Common myeloid progenitor, CD34-positive (primary cell): ENCODE data around the gene INSYN2B.

ENCODE experiments used
- CTCF ChIA-PET: fragments of 350-600 bp; sonication (Branson Sonifier 250); formaldehyde crosslinking; loops from one replicate; lab custom pipeline; 2021; ENCODE audit warnings: antibody characterized with exemption; lab: Charles Lee
- POLR2A ChIA-PET: fragments of 350-600 bp; sonication (Branson Sonifier 250); formaldehyde crosslinking; loops from one replicate; lab custom pipeline; 2021; ENCODE audit warnings: antibody characterized with exemption; lab: Charles Lee
- DNase-seq, 3 donors: peaks; one replicate each; pipeline versions ENCODE4 v3.0.0 to v3.0.0-alpha.2; 2013
- H3K27ac ChIP-seq, 2 experiments: 1 replicate in 1 of 2; 2 replicates in 1 of 2; pipeline ENCODE4 v1.7.0; 2013; ENCODE audit warnings: inconsistent platforms in 2 of 2, low read length in 2 of 2, mild to moderate bottlenecking in 2 of 2, low read depth in 1 of 2, moderate library complexity in 1 of 2; ENCODE audit not compliant: severe bottlenecking in 2 of 2, insufficient read depth in 1 of 2, poor library complexity in 1 of 2
- H3K27me3 ChIP-seq, 5 experiments: replicated peaks in 2 of 5; 1 replicate in 3 of 5; 2 replicates in 2 of 5; pipeline versions ENCODE4 v1.6.1 to v1.7.0; 2013; ENCODE audit warnings: low read length in 4 of 5, mild to moderate bottlenecking in 2 of 5, moderate library complexity in 2 of 5, inconsistent platforms in 1 of 5; ENCODE audit not compliant: insufficient read depth in 5 of 5, control insufficient read depth in 4 of 5
- H3K36me3 ChIP-seq, 4 experiments: 1 replicate in 2 of 4; 2 replicates in 2 of 4; pipeline versions ENCODE4 v1.6.1 to v1.7.0; 2013; ENCODE audit warnings: low read length in 3 of 4, control low read depth in 1 of 4, mild to moderate bottlenecking in 1 of 4; ENCODE audit not compliant: control insufficient read depth in 4 of 4, insufficient read depth in 4 of 4
- H3K4me1 ChIP-seq, 4 experiments: 1 replicate in 3 of 4; 2 replicates in 1 of 4; pipeline versions ENCODE4 v1.6.1 to v1.7.1; 2013; ENCODE audit warnings: low read length in 3 of 4, mild to moderate bottlenecking in 3 of 4, control low read depth in 1 of 4, inconsistent platforms in 1 of 4, moderate library complexity in 1 of 4; ENCODE audit not compliant: control insufficient read depth in 4 of 4, insufficient read depth in 4 of 4; ENCODE audit errors: control extremely low read depth in 1 of 4
- H3K4me3 ChIP-seq, 7 experiments: 1 replicate in 4 of 7; 2 replicates in 3 of 7; pipeline versions ENCODE4 v1.5.1 to v1.7.0; 2013; ENCODE audit warnings: mild to moderate bottlenecking in 7 of 7, low read length in 6 of 7, moderate library complexity in 6 of 7, inconsistent platforms in 2 of 7, low read depth in 2 of 7, control low read depth in 1 of 7; ENCODE audit not compliant: insufficient read depth in 4 of 7, control insufficient read depth in 1 of 7; ENCODE audit errors: extremely low read depth in 1 of 7
- H3K9me3 ChIP-seq, 5 experiments: 1 replicate in 4 of 5; 2 replicates in 1 of 5; pipeline versions ENCODE4 v1.6.1 to v1.7.1; 2013; ENCODE audit warnings: low read length in 4 of 5, mild to moderate bottlenecking in 2 of 5, inconsistent platforms in 1 of 5, low read depth in 1 of 5, moderate library complexity in 1 of 5; ENCODE audit not compliant: control insufficient read depth in 4 of 5, insufficient read depth in 2 of 5; ENCODE audit errors: control extremely low read depth in 1 of 5
- WGBS: methylation state at CpG from one replicate; pipeline ENCODE4 v1.1.5; 2013; ENCODE audit not compliant: insufficient coverage; 5-methylcytosine and 5-hydroxymethylcytosine counted together

The INSYN2B gene

GRCh38 chr5:169978714-169979113, 1.6 kb downstream of the INSYN2B start:
- H3K27me3 ChIP-seq = no peaks in the 10 kb centered on the region
- peaks cover 0 to 3% (median 0%) of the 10 kb centered on the region in 4 experiments for H3K4me1 ChIP-seq
- H3K4me3 ChIP-seq = no peak overlapping the region
- WGBS = 89% methylated on average over 7 of the region's 7 CpGs
- ChIA-PET CTCF (no interaction called here), POLR2A (no interaction called here)
- H3K27ac ChIP-seq = no peak overlapping the region
- H3K9me3 ChIP-seq = no peaks in the 10 kb centered on the region
- H3K36me3 ChIP-seq = peaks cover 6 to 23% (median 7%) of the 10 kb centered on the region in 4 experiments
- DNase-seq = no peak

GRCh38 chr5:169974121-169974770, 6.0 kb downstream of the INSYN2B start:
- Histone ChIP-seq H3K9me3 (no peaks in the 10 kb centered on the region), H3K27ac (no peak overlapping the region), H3K27me3 (no peaks in the 10 kb centered on the region), H3K4me3 (no peak overlapping the region), H3K36me3 (peaks cover 0 to 24% (median 5%) of the 10 kb centered on the region in 4 experiments), H3K4me1 (no peaks in the 10 kb centered on the region)
- 100% methylated on average over 2 of the region's 6 CpGs for WGBS
- POLR2A ChIA-PET = no interaction called here
- CTCF ChIA-PET = interaction anchor here (1.1 kb wide), 1 partner anchor 14 kb away, joined by 4 read pairs; no protein-coding TSS in a partner anchor
- no peak for DNase-seq

DNA sequence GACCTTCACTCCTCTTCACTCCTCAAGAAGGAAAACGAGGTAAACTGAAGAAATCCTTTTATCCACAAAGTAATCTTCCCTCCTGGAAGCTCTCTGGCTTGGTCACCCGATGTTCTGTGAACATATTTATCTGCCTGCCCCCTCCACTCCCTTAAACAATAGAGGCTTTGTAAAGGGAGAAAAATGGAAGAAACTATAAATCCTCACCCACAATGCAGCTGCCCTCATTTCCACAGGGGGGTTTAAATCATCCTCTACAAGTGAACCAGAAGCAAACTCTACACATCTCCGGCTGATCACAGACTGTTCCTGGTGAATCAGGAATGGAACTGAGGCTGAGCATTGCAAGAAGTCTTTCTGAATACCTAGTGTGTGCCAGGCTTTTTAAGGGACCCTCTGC, 7.2 kb downstream of the INSYN2B start:
- Histone ChIP-seq H3K9me3 (no peaks in the 10 kb centered on the region), H3K27ac (no peak overlapping the region), H3K36me3 (peaks cover 0 to 26% (median 5%) of the 10 kb centered on the region in 4 experiments), H3K27me3 (no peaks in the 10 kb centered on the region), H3K4me1 (no peaks in the 10 kb centered on the region), H3K4me3 (no peak overlapping the region)
- no peak for DNase-seq
- ChIA-PET POLR2A (no interaction called here), CTCF (interaction anchor here (1.6 kb wide), 1 partner anchor 15 kb away, joined by 4 read pairs; no protein-coding TSS in a partner anchor)
- WGBS = no CpG with 5 or more reads among the region's 3 CpGs

GRCh38 chr5:169971780-169972179, 8.5 kb downstream of the INSYN2B start:
- H3K4me1 ChIP-seq = no peaks in the 10 kb centered on the region
- H3K27me3 ChIP-seq = no peaks in the 10 kb centered on the region
- CTCF ChIA-PET = interaction anchor here (2.5 kb wide), 1 partner anchor 9 kb away, joined by 17 read pairs; the partner anchor contains the start of gene INSYN2B
- no peaks in the 10 kb centered on the region for H3K9me3 ChIP-seq
- POLR2A ChIA-PET = interaction anchor here (0.6 to 0.7 kb wide), 2 partner anchors 13 to 117 kb away, joined by 3 to 7 read pairs; no protein-coding TSS in a partner anchor
- H3K27ac ChIP-seq = no peak overlapping the region
- DNase-seq = no peak
- H3K36me3 ChIP-seq = peaks cover 0 to 22% (median 4%) of the 10 kb centered on the region in 4 experiments
- 100% methylated on average over 1 of the region's 1 CpG for WGBS
- no peak overlapping the region for H3K4me3 ChIP-seq

- Histone ChIP-seq H3K4me1 (no peaks in the 10 kb centered on the region), H3K27ac (no peak overlapping the region), H3K27me3 (no peaks in the 10 kb centered on the region), H3K4me3 (no peak overlapping the region), H3K9me3 (no peaks in the 10 kb centered on the region), H3K36me3 (peaks cover 0 to 25% (median 6%) of the 10 kb centered on the region in 4 experiments)
- DNase-seq = no peak
- ChIA-PET CTCF (interaction anchor here (0.6 to 2.5 kb wide), 2 partner anchors 9 to 389 kb away, joined by 4 to 17 read pairs; partner anchors contain the start of gene INSYN2B), POLR2A (interaction anchor here (0.6 to 0.7 kb wide), 2 partner anchors 14 to 118 kb away, joined by 3 to 7 read pairs; no protein-coding TSS in a partner anchor)
- WGBS = 80% methylated on average over 8 of the region's 8 CpGs
These were observed 9.2 kb downstream of the INSYN2B start for GRCh38 chr5:169970911-169971765.

DNA sequence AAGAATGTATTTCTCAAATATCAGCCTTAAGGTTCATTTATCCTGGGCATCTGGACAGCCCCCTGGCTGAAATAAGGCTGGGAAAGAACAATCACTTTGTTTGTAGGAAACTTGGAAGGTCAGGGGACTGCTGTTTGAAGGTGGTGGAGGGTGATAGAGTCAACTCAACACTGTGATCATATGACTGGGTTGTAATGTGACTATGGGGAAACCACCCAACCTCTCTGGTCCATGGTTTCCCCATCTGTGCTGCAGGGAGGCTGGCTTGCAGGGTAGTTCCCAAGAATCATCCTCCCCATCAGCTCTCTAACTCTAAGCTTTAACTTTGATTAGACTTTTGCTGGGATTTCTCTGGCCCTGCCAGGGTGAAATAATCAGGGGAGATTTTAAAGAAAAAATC, 10.0 kb downstream of the INSYN2B start:
- H3K27me3 ChIP-seq = no peaks in the 10 kb centered on the region
- H3K4me3 ChIP-seq = no peak overlapping the region
- POLR2A ChIA-PET = no interaction called here
- CTCF ChIA-PET = interaction anchor here (0.6 to 2.5 kb wide), 2 partner anchors 10 to 388 kb away, joined by 4 to 17 read pairs; partner anchors contain the start of gene INSYN2B
- no peaks in the 10 kb centered on the region for H3K4me1 ChIP-seq
- peaks cover 0 to 27% (median 7%) of the 10 kb centered on the region in 4 experiments for H3K36me3 ChIP-seq
- no peak for DNase-seq
- H3K9me3 ChIP-seq = no peaks in the 10 kb centered on the region
- no peak overlapping the region for H3K27ac ChIP-seq
